Glomerular visceral epithelial cell (primary cell): ENCODE results near the gene ITGB4.
A peak's percentile ranks its signal among the peaks of the same experiment; 100 is the strongest.
"Not testable (repeated sequence)": the region's sequence is repeated elsewhere in the genome, so short reads cannot be mapped to it uniquely, and the experiment has no call there.

Experiments
- DNase-seq: peaks from one replicate; pipeline ENCODE4 v3.0.0-alpha.2; 2016; ENCODE audit errors: extremely low spot score

The ITGB4 gene

GRCh38 chr17:75769536-75769935 lies 48.3 kb downstream of the ITGB4 start:
- no peak for DNase-seq

- no peak for DNase-seq
Measured at GRCh38 chr17:75771334-75772281, 50.3 kb downstream of the ITGB4 start.

DNA sequence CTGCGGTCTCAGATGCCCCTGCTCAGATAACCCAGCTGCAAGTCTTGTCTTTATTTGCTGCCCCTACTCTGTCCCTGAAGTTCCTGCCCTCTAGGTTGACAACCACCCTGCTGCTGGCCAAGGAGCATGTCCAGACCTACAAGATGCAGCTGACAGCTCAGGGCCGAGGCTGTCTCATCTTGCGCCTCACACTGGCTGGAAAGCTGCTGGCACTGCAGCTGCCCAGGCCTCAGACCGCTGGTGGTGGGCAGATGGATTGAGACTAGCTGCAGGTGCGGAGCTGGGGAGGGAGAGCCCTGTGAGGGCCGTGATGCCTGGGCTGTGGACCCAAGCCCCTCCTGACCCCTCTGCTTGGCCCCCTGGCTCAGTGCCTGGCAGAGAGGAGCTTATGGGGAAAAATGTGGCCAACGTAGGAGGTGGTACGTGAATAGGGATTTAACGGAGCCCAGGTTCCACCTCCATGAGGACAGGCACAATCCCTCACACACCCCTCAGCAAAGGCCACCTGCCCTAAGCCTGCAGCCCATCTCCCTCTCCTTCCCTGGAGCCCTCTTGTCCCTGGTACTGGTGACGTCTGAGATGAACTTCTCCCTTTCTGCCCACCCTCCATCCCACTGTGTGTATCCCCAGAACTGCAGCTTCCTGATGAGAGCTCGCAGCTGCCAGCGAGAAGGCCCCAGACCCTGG lies 52.0 kb downstream of the ITGB4 start:
- DNase-seq: no peak

DNA sequence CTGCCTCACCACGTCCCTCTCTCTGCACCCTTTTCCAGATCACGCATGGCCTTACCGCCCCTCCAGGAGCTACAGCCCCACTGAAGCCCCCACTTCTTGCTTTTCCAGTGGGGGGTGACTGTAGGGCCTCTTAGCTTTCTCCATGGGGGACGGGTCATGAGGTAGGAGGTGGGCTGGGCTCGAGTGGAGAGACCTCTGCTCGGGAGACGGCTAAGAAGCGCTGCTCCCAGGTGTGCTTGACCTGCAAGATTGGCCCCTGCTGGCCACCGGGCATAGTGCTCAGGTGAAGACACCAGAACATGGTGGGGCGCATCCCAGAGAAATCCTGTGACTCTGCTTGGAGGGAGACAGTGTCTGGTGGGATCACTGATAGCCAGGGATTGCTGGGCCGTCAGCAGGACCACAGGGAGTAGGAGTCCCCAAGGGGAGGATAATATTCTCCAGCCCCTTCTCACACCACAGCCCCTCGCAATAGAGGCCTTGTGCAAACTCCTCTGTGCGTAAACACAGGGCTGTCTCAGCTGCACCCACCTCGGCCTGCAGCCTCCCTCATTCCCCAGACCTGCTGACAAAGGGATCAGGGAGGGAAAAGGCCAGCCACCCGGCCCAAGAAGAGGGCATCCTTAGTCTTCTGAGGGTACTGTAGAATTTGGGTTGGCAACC lies 52.7 kb downstream of the ITGB4 start:
- DNase-seq: no peak

GRCh38 chr17:75774471-75774990 lies 53.3 kb downstream of the ITGB4 start:
- DNase-seq: no peak

DNA sequence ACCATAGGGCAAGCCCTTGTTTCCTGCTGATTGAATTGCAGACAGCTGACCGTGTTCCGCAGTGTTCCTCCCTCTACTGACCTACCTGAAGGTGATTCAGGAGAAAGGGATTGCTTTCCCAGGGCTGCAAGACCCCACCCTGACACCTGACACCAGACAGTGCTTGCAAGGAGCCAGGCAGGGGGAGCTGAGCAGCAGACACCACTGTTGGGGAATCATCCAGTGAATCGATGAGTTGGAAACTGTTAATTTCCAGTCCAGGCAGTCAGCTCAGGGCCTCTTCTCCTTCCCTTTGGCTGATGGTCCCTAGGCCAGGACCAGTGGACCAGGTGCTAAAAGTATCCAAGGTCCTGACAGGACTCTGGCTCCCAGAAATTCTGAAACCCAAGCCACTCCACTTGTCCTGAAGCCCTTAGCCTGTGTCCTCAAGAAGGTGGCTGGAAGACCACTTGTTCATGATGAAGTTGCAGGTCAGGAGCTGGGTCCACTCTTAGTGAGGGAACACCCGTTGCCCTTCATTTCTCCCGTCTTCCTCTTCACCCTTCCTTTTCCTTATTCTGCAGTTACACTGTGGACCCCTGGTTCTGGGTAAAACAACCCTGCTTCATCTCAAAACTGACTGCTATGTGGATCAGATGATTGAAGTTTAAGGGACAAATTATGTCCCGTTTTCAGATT lies 53.9 kb downstream of the ITGB4 start:
- no peak for DNase-seq

- DNase-seq: no peak
Measured at GRCh38 chr17:75776386-75777295, 55.4 kb downstream of the ITGB4 start.

DNA sequence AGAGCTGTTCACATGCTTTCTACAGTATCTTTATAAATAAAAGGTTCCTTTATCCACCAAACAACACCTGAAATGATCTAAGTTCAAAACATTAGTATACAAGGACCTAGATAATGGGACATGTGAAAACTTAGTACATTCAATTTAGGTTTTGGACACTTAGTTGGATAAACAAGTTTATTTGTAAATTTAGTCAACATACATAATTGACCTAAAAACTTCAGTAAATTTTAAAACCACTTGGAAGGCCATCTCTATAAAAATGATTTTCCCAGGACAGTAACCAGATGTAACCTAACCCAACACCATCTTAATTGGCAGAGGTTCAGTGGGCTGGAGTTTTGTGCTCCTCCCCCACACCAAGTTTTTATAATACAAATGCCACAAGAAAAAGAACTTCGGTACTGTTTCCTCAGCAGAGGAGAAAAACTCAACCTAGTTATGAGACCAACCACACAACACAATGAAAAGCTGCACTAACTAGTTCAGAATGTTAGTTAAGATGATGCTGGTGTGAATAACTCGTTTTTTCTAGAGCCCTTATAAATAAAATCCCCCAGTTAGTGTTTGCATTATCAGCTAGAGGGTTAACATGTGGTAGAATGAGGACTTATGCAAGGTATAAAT lies 56.1 kb downstream of the ITGB4 start:
- DNase-seq: no peak

GRCh38 chr17:75778066-75778860 lies 57.0 kb downstream of the ITGB4 start:
- DNase-seq: not testable (repeated sequence)

DNA sequence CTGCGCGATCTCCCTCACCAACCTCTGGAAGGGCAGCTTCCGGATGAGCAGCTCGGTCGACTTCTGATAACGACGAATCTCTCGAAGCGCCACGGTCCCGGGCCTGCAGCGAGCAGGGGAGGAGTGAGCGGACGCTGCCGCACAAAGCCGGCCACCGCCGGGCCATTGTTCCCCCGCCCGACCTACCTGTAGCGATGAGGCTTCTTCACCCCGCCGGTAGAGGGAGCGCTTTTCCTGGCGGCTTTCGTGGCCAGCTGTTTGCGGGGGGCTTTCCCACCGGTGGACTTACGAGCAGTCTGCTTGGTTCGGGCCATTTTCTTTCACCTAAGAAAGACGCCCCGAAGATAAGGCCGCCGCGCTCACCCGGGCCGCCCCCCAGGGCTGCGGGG lies 57.6 kb downstream of the ITGB4 start:
- no peak for DNase-seq

DNA sequence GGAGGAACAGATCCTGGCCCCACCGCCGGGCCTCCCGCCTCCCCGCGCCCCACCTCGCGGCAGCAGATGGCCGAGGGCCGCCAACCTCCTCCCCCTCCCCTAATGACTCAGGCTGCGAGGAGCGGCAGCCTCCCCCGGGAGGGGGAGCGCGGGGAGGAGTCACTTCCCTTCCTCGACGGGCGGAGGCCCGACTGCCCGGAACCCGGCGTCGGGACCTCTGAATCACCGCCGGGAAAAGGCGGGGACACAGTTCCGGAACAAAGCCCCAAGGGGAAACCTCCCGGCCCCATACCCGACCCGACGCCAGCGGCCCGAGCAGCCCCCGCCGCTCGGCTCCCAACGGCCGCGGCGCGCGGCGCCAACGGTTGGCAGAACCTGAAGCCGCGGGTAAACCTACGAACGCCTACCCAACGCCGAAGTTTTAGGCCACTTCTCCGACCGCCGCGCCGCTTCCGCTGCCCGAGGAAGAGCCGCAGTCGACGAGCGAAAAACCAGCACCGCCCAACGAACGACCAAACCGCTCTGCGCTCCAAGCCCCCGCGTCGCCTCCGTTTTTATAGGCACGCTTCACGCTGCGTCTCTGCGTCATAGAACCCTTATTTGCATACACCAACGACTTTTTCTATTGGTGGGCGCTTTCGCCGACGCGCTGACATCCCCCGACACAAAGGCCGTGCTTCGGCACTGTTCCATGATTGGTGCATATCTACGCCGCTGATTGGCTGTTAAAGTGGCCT lies 58.2 kb downstream of the ITGB4 start:
- peak; percentile 100 for DNase-seq

GRCh38 chr17:75779987-75780889 lies 59.0 kb downstream of the ITGB4 start:
- no peak for DNase-seq

- peak; percentile 44 for DNase-seq
Measured at GRCh38 chr17:75783069-75783783, 62.0 kb downstream of the ITGB4 start.

DNA sequence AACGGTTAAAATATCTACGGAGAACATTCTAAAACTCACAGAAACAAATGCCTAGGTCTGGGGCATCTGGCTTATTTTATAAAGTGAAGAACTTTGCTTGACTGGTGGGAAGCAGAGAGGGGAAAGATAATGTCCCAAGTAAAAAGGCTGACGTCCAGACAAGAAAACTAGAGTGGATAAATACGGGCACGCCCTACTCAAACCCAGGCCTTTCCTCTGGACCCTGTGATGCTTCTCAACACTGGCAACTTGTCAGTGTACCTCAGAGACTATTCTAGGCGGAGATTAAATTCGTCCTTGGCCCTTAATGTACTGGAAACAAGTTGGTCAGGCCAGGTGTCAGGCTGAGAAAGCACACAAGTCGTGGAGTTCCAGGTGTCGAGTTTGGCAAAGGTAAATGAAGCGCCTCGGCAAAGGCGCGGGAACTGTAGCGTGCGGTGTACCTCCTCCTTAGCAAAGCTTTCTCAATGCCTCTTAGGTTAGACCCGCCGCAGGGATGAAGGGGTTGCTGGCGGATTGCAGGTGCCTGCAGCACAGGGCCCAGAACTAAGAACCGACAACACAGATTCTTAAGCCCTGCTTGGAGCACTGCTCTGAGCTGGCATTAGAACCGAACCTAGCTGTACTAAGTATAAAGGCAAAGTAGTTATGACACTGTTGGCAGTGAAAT lies 62.7 kb downstream of the ITGB4 start:
- no peak for DNase-seq

DNA sequence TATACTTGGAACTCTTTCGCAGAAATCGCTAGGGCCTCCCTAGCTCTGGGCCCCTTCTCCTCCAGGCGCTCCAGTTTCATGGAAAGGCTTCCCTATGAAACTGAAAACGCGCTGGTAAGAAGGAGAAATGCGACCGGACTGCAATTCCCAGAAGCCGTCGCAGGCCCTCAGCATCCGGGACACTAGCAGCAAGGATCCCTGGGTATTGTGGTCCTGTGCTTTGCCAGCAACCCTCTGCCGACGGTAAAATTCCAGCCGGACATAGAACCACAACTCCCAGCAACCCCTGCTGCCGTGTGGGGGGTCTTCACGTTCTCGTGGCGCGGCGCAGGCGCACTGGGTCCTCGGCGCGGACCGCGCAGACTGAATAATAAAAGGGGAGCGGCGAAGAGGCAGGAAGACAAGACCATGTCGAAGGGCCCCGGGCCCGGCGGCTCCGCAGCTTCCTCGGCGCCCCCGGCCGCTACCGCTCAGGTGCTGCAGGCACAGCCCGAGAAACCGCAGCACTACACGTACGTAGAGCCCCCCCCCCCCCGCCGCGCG lies 63.3 kb downstream of the ITGB4 start, which contains the start of gene UNK:
UNK (plus strand) TSS at position 334 of the 543 bp plus-strand sequence; CDS start at position 409, 75 bp downstream.
- peak; percentile 100 for DNase-seq
